ENCODE results near the gene PELI2. TPM values are rescaled to one million over a fixed set of nuclear protein-coding genes. Genes with fewer than 3 reads are reported as not detected.

The PELI2 gene
- total and polyA plus RNA-seq, 9 donors = 13.0 to 36.8 (median 28.5) TPM

- no peak for TF ChIP-seq EP300 (IDR thresholded peaks at IDR 0.05)
- TF ChIP-seq CTCF (IDR thresholded peaks at IDR 0.05) = no peak
- no peak for TF ChIP-seq POLR2A (IDR thresholded peaks at IDR 0.05)
- no peaks in the 10 kb centered on the region for H3K9me3 ChIP-seq
- no peak for DNase-seq
- no peaks in the 10 kb centered on the region for H3K27me3 ChIP-seq
- no peak overlapping the region for H3K4me3 ChIP-seq
- H3K36me3 ChIP-seq = no peaks in the 10 kb centered on the region
- H3K4me1 ChIP-seq (ENCODE audit: insufficient read depth) = no peaks in the 10 kb centered on the region
- 69 to 84% (median 74%) methylated on average over 2 of the region's 2 CpGs for WGBS, 3 donors
- intact Hi-C loops (cut with DNase I) = no loop called here
- H3K27ac ChIP-seq = no peak overlapping the region
These were observed 124.9 kb downstream of the PELI2 start for GRCh38 chr14:56243110-56243509.

GRCh38 chr14:56244138-56244789, 126.1 kb downstream of the PELI2 start:
- TF ChIP-seq CTCF (IDR thresholded peaks at IDR 0.05) = no peak
- TF ChIP-seq POLR2A (IDR thresholded peaks at IDR 0.05) = no peak
- DNase-seq = no peak
- Histone ChIP-seq H3K27ac (no peak overlapping the region), H3K9me3 (no peaks in the 10 kb centered on the region), H3K27me3 (no peaks in the 10 kb centered on the region), H3K4me3 (no peak overlapping the region), H3K36me3 (no peaks in the 10 kb centered on the region), H3K4me1 (ENCODE audit: insufficient read depth) (no peaks in the 10 kb centered on the region)
- WGBS, 3 donors = 62 to 75% (median 69%) methylated on average over 5 of the region's 5 CpGs
- intact Hi-C loops (cut with DNase I) = no loop called here

GRCh38 chr14:56247495-56248200, 129.4 kb downstream of the PELI2 start:
- DNase-seq = no peak
- H3K27me3 ChIP-seq = no peaks in the 10 kb centered on the region
- intact Hi-C loops (cut with DNase I) = no loop called here
- TF ChIP-seq CTCF (IDR thresholded peaks at IDR 0.05) = no peak
- TF ChIP-seq POLR2A (IDR thresholded peaks at IDR 0.05) = no peak
- no peak for TF ChIP-seq EP300 (IDR thresholded peaks at IDR 0.05)
- 73 to 89% (median 76%) methylated on average over 5 of the region's 5 CpGs for WGBS, 3 donors
- no peak overlapping the region for H3K4me3 ChIP-seq
- H3K27ac ChIP-seq = no peak overlapping the region
- H3K4me1 ChIP-seq (ENCODE audit: insufficient read depth) = peaks cover 5% of the 10 kb centered on the region
- H3K9me3 ChIP-seq = no peaks in the 10 kb centered on the region
- H3K36me3 ChIP-seq = no peaks in the 10 kb centered on the region

- Histone ChIP-seq H3K27ac (no peak overlapping the region), H3K36me3 (no peaks in the 10 kb centered on the region), H3K9me3 (no peaks in the 10 kb centered on the region), H3K27me3 (no peaks in the 10 kb centered on the region), H3K4me1 (ENCODE audit: insufficient read depth) (peaks cover 5% of the 10 kb centered on the region), H3K4me3 (no peak overlapping the region)
- DNase-seq = no peak
- TF ChIP-seq EP300 (IDR thresholded peaks at IDR 0.05) (no peak), CTCF (IDR thresholded peaks at IDR 0.05) (no peak), POLR2A (IDR thresholded peaks at IDR 0.05) (no peak)
- intact Hi-C loops (cut with DNase I) = no loop called here
- 78 to 82% (median 80%) methylated on average over 5 of the region's 5 CpGs for WGBS, 3 donors
These were observed 130.2 kb downstream of the PELI2 start for GRCh38 chr14:56248442-56248841.

Measured in ovary (tissue), 9 donors.